Adrenal gland (tissue), 5 donors: ENCODE data around the gene NIN.

Source experiments
- POLR2A ChIP-seq, 2 donors: fragments of 450-650 bp; IDR thresholded peaks; one replicate each; pipeline ENCODE4 v1.6.1; 2017; ENCODE audit warnings: antibody characterized with exemption in 2 of 2, mild to moderate bottlenecking in 2 of 2, moderate library complexity in 1 of 2
- TF ChIP-seq, protein P1 (sequence below), 6 experiments: fragments of 450-650 bp in 4 of 6; fragments of 200-600 bp in 2 of 6; sonication (generic) in 1 of 6; IDR thresholded peaks; 1 replicate in 5 of 6; 2 replicates in 1 of 6; pipeline versions ENCODE4 v1.5.1 to v1.8.0; 2016 to 2021; ENCODE audit warnings: antibody characterized with exemption in 6 of 6, mild to moderate bottlenecking in 2 of 6, moderate library complexity in 1 of 6
- donor health status: DM: no; HTN: no; CAD: no.

GRCh38 chr14:50796390-50796789 is 34.6 kb downstream of the NIN start:
- TF ChIP-seq, protein P1, sequence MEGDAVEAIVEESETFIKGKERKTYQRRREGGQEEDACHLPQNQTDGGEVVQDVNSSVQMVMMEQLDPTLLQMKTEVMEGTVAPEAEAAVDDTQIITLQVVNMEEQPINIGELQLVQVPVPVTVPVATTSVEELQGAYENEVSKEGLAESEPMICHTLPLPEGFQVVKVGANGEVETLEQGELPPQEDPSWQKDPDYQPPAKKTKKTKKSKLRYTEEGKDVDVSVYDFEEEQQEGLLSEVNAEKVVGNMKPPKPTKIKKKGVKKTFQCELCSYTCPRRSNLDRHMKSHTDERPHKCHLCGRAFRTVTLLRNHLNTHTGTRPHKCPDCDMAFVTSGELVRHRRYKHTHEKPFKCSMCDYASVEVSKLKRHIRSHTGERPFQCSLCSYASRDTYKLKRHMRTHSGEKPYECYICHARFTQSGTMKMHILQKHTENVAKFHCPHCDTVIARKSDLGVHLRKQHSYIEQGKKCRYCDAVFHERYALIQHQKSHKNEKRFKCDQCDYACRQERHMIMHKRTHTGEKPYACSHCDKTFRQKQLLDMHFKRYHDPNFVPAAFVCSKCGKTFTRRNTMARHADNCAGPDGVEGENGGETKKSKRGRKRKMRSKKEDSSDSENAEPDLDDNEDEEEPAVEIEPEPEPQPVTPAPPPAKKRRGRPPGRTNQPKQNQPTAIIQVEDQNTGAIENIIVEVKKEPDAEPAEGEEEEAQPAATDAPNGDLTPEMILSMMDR (IDR thresholded peaks at IDR 0.05): no peak
- TF ChIP-seq POLR2A (IDR thresholded peaks at IDR 0.05): no peak
